Measurements from ENCODE around the gene PAX7. TPM values are rescaled to one million over a fixed set of nuclear protein-coding genes. Genes with fewer than 3 reads are reported as not detected.
A peak's percentile ranks its signal among the peaks of the same experiment; 100 is the strongest.

PAX7 gene
- total RNA-seq, 4 donors from 2014 or later = not detected

DNA sequence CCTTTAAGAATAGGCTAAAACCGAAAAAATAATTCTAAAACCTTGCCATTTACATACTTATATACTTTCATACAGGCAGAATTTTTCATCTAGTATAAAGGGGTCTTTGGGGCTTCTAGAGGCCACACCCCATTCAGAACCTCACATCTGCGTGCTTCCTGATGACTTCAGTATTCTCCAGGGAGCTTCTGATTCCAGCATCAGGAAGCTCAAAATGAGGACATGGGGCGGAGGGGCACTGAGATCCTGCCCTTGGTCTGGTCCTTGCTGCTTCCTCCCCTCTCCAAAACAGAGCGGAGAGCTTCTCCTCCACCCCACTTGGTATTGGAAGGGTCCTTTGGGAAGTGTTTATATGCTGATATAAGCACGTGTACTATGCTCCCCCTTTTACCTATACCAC is 13.8 kb downstream of the PAX7 start:
- no peak for TF ChIP-seq POLR2AphosphoS5 (IDR thresholded peaks at IDR 0.05)
- no peak for TF ChIP-seq EP300 (IDR thresholded peaks at IDR 0.05)
- TF ChIP-seq POLR2A (IDR thresholded peaks at IDR 0.05; ENCODE audit: low read depth) = no peak
- TF ChIP-seq, protein P1, sequence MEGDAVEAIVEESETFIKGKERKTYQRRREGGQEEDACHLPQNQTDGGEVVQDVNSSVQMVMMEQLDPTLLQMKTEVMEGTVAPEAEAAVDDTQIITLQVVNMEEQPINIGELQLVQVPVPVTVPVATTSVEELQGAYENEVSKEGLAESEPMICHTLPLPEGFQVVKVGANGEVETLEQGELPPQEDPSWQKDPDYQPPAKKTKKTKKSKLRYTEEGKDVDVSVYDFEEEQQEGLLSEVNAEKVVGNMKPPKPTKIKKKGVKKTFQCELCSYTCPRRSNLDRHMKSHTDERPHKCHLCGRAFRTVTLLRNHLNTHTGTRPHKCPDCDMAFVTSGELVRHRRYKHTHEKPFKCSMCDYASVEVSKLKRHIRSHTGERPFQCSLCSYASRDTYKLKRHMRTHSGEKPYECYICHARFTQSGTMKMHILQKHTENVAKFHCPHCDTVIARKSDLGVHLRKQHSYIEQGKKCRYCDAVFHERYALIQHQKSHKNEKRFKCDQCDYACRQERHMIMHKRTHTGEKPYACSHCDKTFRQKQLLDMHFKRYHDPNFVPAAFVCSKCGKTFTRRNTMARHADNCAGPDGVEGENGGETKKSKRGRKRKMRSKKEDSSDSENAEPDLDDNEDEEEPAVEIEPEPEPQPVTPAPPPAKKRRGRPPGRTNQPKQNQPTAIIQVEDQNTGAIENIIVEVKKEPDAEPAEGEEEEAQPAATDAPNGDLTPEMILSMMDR (IDR thresholded peaks at IDR 0.05) = no peak
- no peak for DNase-seq (ENCODE audit: extremely low spot score)
- Histone ChIP-seq H3K27me3 (peaks cover 0 to 100% (median 81%) of the 10 kb centered on the region in 4 donors), H3K4me1 (peaks cover 4 to 52% (median 38%) of the 10 kb centered on the region in 4 donors), H3K9me3 (no peaks in the 10 kb centered on the region), H3K36me3 (no peaks in the 10 kb centered on the region), H3K27ac (replicated peaks in 1 of 4) (no peak overlapping the region), H3K4me3 (no peak overlapping the region)
- WGBS = 9% methylated on average over 5 of the region's 5 CpGs
- intact Hi-C loops (cut with DNase I) = no loop called here

DNA sequence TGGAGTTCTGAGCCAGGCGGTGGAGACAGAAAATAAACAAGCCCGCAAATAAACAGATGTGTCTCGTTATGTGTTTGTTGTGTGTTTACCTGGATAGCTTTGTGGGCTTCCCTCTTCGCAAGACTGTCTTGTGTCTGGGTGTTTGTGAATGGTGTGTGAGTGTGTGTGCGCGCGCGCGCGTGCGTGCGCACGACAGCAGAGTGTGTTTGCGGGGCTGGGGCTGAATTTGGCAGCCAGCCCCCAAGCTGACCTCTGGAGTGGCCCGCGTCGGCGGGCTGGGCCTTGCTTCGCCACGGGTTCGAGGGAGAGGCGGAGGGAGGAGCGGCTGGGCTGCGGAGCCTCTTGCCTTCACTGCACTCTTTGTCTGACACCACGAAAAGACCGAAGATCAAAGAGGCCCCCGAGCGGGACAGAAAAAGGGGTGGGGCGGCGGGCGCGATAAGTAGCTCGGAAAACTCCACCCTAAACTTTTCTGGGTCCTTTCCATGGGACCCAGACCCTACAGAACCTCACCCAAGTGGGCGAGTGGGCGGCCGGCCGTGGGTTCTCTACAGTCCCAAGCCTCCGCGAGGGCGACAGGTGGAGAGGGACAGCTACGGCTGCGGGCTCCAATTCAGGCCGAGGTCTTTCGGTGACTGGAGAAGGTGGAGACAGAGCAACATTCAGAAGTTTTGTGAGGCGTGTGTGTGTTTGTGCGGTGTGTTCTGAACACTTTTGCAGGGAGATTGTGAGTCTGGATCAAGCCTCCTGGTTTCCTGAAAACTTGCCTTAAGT is 14.5 kb downstream of the PAX7 start:
- DNase-seq (ENCODE audit: extremely low spot score) = no peak
- no peaks in the 10 kb centered on the region for H3K9me3 ChIP-seq
- H3K4me3 ChIP-seq = no peak overlapping the region
- TF ChIP-seq, protein P1 (IDR thresholded peaks at IDR 0.05) = no peak
- TF ChIP-seq EP300 (IDR thresholded peaks at IDR 0.05) = no peak
- TF ChIP-seq POLR2A (IDR thresholded peaks at IDR 0.05; ENCODE audit: low read depth) = no peak
- TF ChIP-seq POLR2AphosphoS5 (IDR thresholded peaks at IDR 0.05) = no peak
- intact Hi-C loops (cut with DNase I) = no loop called here
- peaks cover 4 to 49% (median 38%) of the 10 kb centered on the region in 4 donors for H3K4me1 ChIP-seq
- peaks cover 0 to 100% (median 80%) of the 10 kb centered on the region in 4 donors for H3K27me3 ChIP-seq
- WGBS = 5% methylated on average over 38 of the region's 46 CpGs
- no peak overlapping the region for H3K27ac ChIP-seq (replicated peaks in 1 of 4)
- no peaks in the 10 kb centered on the region for H3K36me3 ChIP-seq

GRCh38 chr1:18645747-18646090 is 15.1 kb downstream of the PAX7 start:
- no peak overlapping the region for H3K27ac ChIP-seq (replicated peaks in 1 of 4)
- no peak overlapping the region for H3K4me3 ChIP-seq
- no peaks in the 10 kb centered on the region for H3K36me3 ChIP-seq
- no peak for DNase-seq (ENCODE audit: extremely low spot score)
- H3K4me1 ChIP-seq = peaks cover 4 to 43% (median 36%) of the 10 kb centered on the region in 4 donors
- TF ChIP-seq POLR2AphosphoS5 (IDR thresholded peaks at IDR 0.05) (no peak), EP300 (IDR thresholded peaks at IDR 0.05) (no peak), POLR2A (IDR thresholded peaks at IDR 0.05; ENCODE audit: low read depth) (no peak)
- TF ChIP-seq, protein P1 (IDR thresholded peaks at IDR 0.05) = no peak
- intact Hi-C loops (cut with DNase I) = no loop called here
- H3K9me3 ChIP-seq = no peaks in the 10 kb centered on the region
- peaks cover 0 to 100% (median 80%) of the 10 kb centered on the region in 4 donors for H3K27me3 ChIP-seq
- WGBS = 13% methylated on average over 10 of the region's 10 CpGs

GRCh38 chr1:18646091-18646785 is 15.6 kb downstream of the PAX7 start:
- Histone ChIP-seq H3K36me3 (no peaks in the 10 kb centered on the region), H3K9me3 (no peaks in the 10 kb centered on the region), H3K4me3 (peak overlapping the region; percentile 27 to 47 (median 42)), H3K27me3 (peaks cover 0 to 100% (median 79%) of the 10 kb centered on the region in 4 donors), H3K27ac (replicated peaks in 1 of 4) (no peak overlapping the region), H3K4me1 (peaks cover 4 to 43% (median 36%) of the 10 kb centered on the region in 4 donors)
- TF ChIP-seq EP300 (IDR thresholded peaks at IDR 0.05) = no peak
- TF ChIP-seq POLR2AphosphoS5 (IDR thresholded peaks at IDR 0.05) = no peak
- TF ChIP-seq POLR2A (IDR thresholded peaks at IDR 0.05; ENCODE audit: low read depth) = no peak
- TF ChIP-seq, protein P1 (IDR thresholded peaks at IDR 0.05) = no peak
- 6% methylated on average over 27 of the region's 35 CpGs for WGBS
- DNase-seq (ENCODE audit: extremely low spot score) = no peak
- intact Hi-C loops (cut with DNase I) = no loop called here
